ENCODE results near the gene IDUA.
"Not testable (repeated sequence)": the region's sequence is repeated elsewhere in the genome, so short reads cannot be mapped to it uniquely, and the experiment has no call there.

IDUA gene

GRCh38 chr4:968221-968620 lies 18.6 kb upstream of the IDUA start:
- DNase-seq, result no peak

GRCh38 chr4:968621-969394 lies 18.0 kb upstream of the IDUA start:
- no peak for DNase-seq

DNA sequence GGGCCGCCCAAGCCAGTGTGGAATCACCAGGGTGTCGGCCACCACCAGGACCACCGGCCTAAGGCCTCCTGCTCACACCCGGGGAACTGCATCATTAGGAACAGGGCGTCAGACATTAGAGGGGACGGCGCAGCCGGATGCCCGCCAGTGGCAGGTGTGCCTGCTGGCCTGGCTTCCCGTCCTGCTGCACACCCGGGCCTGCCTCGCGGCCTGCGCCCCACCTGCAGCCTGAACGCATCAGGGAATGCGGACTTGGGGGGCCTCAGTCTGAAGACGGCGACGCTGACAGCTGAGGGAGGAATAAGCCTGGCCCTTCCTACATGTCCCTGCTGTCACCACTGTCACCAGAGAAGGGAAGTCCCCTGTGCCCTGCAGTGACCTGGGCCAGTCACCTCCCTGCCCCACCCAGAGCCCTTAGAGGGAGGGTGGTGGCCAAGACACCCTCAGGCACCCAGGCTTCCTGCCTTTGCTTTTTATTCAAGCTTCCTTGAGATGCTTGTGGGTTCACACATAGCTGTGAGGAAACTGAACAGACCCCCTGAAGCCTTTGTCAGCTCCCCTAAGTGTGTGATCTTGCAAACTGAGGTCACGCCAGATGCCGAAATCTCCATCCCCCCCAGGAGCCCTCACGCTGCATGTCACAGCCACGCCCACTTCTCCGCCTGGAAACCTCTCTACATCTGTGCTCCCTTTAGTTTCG lies 16.6 kb upstream of the IDUA start:
- no peak for DNase-seq

DNA sequence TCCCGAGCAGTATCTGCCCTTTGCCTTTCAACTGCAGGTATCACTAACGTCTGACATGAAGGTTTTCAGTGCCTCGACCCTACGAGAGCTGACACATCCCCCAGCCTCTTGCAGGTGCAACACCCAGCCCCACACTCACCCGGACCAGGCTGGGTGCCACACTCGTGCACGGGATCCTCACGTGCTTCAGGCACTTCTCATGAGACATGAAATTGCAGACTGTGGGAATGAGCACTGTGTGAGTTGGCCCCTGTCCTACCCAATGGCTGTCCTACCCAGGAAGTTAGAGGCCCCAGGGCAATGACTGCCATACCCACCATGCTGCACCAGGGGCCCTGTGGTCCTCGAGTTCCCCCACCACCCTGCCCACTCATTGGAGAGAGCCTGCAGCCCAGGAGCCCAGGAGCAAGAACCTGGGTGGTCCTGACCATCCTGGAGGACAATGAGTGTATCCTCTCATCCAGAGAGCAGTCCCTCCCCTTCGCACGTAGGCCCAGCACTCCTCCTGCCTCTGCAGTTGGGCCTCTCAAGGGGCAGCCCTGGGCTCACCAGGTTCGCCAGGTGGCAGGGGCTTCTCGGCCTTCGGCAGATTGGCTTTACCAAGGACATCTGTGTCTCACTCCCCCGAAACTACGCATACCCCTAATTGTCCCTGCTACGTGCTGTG lies 15.9 kb upstream of the IDUA start:
- DNase-seq, result no peak

- no peak for DNase-seq
Observed at GRCh38 chr4:971666-972500, 15.0 kb upstream of the IDUA start.

DNA sequence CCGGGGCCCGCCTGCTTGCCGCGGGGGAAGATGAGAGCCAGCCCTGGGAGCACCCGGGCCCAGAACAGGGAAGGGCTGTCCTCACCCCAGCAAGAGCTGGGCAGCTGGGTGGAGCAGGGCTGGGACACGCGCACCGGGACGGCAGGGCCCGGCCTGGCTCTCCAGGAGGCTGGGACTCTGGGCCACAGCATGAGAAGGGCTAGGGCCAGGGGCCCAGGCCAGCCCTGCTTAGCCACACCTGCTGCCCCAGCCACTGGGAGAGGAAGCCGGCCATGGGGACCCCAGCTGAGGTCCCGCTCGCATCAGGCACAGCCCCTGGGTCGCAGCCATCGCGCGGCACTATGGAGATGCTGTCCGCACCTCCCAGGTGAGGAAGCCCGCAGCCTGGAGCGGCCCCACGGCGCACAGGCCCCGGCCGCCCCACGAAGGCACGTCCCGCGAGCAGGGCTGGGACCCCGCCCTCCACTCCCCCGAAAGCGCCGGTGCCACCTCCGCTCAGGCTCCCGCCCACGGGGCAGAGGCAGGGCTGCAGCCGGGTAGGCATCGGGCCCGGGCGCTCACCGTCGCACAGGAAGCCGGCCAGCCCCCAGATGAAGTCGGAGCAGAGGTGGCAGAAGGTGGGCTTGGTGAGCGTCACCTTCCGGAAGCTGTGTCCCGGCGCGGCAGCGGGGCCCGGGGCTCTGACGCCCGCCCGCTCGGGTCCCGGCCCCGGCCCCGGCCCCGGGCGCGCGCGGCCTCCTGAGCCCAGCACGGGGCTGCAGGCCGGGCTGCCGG lies 14.0 kb upstream of the IDUA start:
- DNase-seq, result no peak

GRCh38 chr4:973431-974397 lies 13.1 kb upstream of the IDUA start, which contains the start of gene DGKQ:
Gene DGKQ (minus strand): TSS chr4:973569. CDS start chr4:973482, 87 bp downstream.
- DNase-seq, result no peak

GRCh38 chr4:974668-975067 lies 12.2 kb upstream of the IDUA start:
- DNase-seq, result no peak

DNA sequence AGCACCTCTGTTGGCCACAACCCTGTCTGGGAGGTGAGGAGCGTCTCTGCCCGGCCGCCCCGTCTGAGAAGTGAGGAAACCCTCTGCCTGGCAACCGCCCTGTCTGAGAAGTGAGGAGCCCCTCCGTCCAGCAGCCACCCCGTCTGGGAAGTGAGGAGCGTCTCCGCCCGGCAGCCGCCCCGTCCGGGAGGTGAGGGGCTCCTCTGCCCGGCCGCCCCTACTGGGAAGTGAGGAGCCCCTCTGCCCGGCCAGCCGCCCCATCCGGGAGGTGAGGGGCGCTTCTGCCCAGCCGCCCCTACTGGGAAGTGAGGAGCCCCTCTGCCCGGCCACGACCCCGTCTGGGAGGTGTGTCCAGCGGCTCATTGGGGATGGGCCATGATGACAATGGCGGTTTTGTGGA lies 10.8 kb upstream of the IDUA start:
- DNase-seq, result not testable (repeated sequence)

DNA sequence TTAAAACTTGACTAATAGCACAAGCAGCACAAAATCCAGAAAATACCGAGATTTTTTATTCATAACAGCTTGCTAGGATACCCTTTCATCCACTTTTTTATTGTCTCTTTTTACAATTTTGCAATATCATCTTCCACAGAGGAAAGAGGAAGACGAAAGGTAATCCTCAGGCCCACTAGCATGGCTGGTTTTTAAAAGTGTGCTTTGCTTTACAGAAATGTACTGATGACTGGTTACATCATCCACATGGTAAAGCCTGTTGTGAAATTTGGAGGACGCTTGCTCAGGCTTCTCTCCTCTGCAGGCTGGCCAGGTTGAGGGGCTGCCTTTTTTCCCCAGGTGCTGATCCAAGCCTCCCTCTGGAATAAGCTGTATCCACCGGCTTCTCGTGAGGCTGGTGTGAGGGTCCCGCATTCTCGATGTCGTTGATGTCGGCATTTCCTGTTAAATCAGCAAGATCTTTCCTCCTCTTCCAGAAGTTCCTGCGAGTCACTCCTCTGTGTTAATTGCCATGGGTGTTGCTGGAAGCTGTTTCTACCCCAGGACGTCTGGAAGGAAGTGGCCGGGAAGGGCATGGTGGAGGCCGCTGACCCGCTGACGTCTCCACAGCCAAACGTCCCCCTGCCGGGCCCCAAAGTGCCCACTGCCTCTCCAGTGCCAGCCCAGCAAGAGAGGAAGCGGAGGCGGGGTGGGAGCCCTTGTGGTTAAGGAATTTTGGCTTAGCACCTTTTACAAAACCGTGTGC lies 7.7 kb upstream of the IDUA start:
- no peak for DNase-seq

DNA sequence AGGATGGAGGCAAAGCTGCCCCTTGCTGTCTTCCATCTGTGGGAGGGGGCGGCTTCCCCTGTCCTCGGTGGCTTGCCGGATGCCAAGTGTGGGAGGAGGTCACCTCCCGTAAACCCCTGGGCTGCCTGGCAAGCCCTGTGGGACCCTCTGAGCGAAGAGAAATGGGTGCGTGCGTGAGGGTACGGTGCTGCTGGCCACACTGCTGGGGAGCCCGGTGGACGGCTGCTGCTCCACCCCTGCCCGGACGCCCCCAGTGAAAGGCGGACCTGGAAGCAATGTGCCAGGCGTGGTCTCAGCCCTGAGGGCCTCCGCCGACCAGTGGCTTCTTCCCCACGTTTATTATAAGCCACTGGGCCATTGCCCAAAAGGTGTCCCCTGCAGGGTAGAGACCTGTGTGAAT lies 4.6 kb upstream of the IDUA start:
- no peak for DNase-seq

GRCh38 chr4:982814-983213 lies 4.0 kb upstream of the IDUA start:
- no peak for DNase-seq

- no peak for DNase-seq
Observed at GRCh38 chr4:984336-985054, 2.3 kb upstream of the IDUA start.

GRCh38 chr4:985123-985830 lies 1.6 kb upstream of the IDUA start:
- DNase-seq, result no peak

GRCh38 chr4:986428-986878 lies 391 bp upstream of the IDUA start:
- no peak for DNase-seq

GRCh38 chr4:987624-988513 lies 1.0 kb downstream of the IDUA start:
- no peak for DNase-seq

All from NCI-H2081 treated with DMSO at 0.1 percent for 48 hours (cell line).